RPMI8226 (cell line): Measurements from ENCODE around the gene SNW1.
A peak's percentile ranks its signal among the peaks of the same experiment; 100 is the strongest.
"Not testable (repeated sequence)": the region's sequence is repeated elsewhere in the genome, so short reads cannot be mapped to it uniquely, and the experiment has no call there.

Experiments used
- DNase-seq: peaks from one replicate; pipeline ENCODE4 v3.0.0-alpha.2; 2015

Gene SNW1

DNA sequence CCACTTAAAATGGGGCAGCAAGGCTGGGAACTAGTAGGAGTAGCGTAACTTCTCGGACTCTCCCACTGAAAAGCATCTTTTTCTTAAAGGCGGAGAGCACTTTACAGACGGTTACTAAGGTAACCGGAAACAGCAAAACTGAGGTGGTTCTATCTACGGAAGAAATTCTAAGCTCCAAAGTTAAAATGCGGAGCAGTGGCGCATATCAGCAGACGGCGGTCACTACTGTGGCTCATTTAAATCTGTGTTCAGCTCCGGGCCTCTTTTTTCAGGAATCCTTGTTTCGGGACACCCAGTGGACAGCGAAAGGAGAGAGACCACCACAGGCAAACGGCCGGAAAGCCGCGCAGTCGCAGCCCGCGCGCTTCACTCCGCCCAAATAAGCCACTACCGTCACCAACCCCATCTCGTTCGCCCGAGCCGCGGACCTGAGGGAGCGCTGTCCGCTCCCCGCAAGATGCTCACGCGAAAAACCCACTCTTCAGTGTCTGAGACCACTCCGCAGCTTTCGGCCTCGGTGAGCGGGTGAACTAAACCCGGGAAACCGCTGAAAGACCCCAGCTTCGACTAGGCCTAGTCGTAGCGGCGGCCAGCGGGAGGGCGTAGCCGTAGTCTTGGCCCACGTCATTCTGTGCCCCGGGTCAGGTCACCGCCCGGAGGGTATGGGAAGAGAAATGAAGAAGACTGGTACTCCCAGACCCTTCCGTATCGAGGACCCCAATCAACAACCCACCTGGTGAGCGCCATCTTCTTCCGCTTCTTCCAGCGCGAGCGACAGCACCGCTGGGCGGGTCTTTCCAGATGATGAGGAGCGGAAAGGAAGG, at the start of gene SNW1:
SNW1 (minus strand) TSS at position 776 of the 824 bp plus-strand sequence; CDS start at position 747, 29 bp downstream.
- peak; percentile 92 for DNase-seq

DNA sequence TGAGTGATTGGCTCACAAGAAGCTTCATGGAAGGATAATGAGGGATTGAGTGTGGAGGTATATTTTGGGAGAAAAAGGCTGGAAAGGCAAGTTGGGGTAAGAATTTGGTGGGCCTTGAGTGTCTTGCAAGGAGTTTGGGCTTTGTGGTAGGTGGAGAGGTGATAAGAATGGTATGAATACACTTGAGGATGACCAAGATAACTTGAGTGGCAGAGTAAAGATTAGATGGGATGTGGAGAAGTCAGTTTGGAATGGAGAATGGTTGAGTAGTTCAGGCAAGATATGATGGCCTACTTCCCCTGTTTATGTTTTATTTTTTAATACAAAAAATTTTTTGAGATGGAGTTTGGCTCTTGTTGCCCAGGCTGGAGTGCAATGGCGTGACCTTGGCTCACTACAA, 48.1 kb upstream of the SNW1 start:
- DNase-seq: no peak

DNA sequence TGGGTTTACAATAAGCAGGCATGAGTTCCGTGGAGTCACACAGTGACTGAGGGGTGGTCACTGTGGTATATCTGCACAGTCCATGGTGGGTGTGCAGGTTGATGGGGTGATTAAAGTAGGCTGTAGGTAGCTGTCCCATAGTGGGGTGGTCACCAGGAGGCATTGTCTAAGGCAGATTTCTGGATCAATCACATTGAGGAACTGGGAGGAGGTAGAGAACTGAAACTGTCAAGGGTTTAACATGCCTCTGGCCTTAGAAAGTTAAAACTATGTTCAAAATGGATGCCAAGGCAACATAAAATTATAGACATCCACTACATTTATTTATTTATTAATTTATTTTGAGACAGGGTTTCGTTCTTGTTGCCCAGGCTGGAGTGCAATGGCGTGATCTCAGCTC, 47.3 kb upstream of the SNW1 start:
- DNase-seq: no peak

DNA sequence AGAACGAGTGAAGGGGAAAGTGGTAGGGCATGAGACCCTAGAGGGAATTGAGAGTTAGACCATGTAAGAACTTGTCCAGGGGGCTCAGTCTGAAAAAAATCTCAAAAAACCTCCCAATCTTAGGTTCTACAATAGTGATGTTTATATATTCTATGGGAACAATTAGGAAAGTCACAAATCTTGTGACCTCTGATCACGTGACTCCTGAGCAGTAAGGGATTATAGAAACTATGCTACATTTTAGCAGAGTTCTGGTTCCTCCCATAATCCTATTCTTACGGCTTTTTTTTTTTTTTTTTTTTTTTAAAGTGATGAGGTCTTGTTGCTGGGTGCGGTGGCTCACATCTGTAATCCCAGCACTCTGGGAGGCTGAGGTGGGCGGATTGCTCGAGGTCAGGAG, 44.8 kb upstream of the SNW1 start:
- DNase-seq: no peak

DNA sequence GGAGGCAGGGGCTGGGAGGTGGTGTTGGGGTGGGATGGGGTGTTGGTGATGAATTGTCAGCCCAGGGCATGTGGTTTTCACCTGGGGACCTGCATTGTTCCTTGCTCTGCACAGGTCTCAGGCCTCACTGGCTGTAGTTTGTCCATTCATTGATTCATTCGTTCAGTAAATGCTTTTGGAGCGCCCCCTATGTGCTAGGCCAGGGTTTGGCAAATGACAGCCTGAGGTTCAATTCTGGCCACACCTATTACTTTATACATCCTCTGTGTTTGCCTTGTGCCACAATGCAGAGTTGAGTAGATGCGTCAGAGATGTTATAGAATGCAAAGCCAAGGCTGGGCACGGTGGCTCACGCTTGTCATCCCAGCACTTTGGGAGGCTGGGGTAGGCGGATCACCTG, 43.6 kb upstream of the SNW1 start:
- DNase-seq: peak; percentile 29

DNA sequence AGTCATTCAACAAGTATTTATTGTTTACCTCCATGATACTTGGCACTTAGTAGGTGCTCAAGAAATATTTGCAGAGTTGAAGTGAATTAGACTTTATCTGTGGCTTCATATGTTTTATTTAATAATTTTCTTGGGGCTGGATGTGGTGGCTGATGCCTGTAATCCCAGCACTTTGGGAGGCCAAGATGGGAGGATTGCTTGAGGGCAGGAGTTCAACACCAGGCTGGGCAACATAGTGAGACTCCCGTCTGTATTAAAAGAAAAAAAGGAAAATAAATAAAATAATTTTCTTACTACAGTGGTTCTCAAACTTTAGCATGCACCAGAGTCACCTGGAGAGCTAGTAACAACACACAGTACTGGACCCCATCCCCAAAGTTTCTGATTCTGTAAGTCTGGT, 39.9 kb upstream of the SNW1 start:
- no peak for DNase-seq

DNA sequence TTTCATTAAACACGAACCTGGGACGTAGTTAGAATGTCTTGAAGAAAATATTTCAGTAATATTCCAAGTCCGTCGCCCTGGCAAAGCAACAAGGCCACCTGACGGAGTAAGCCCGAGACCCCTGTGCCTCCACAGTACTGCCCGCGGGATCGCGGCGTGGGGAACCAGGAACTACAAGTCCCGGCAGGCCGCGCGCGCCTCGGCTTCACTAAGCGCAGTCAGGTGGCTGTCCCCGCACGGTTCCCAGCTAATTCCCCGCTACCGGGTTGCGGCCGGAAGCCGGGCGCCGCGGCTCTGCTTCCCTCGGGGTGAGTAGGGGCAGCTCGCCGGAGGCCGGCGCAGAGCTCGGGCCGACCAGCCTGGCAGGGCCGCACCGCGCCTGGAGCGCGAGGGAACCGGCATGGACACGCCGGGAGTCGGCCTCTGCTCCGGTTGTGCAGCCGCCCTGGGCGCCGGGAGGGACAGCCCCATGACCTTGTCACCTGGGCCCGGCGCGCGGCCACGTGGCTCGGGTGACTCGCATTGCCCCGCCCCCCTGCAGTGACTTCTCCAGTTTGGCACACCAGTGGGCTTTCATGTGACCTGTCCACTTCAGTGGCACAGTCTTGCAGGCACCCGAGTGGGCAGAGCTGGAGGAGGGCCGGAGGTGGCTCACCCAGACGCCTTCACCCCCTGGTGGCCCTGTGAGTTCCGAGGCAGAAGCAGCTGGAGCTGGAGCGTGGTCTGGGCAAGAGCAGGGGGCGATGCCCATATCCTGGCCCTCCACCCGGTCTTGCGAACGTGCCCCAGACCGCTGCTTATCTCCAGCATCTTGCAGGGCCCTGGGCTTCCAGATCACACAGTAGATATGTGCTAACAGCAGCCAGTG, 39.1 kb upstream of the SNW1 start, which contains the start of gene ADCK1:
ADCK1 (plus strand) TSS at position 247 of the 868 bp plus-strand sequence. CDS start 18,870 bp downstream, outside the sequence.
- DNase-seq: peak; percentile 83

DNA sequence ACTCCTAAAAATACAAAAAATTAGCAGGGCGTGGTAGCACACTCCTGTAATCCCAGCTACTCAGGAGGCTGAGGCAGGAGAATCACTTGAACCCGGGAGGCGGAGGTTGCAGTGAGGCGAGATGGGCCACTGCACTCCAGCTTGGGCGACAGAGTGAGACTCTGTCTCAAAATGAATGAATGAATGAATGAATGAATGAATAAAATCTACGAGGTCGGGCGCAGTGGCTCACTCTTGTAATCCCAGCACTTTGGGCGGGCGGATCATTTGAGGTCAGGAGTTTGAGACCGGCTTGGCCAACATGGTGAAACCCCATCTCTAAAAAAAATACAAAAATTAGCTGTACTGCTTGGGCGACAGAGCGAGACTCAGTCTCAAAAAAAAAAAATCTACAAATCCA, 38.5 kb upstream of the SNW1 start:
- DNase-seq: not testable (repeated sequence)

DNA sequence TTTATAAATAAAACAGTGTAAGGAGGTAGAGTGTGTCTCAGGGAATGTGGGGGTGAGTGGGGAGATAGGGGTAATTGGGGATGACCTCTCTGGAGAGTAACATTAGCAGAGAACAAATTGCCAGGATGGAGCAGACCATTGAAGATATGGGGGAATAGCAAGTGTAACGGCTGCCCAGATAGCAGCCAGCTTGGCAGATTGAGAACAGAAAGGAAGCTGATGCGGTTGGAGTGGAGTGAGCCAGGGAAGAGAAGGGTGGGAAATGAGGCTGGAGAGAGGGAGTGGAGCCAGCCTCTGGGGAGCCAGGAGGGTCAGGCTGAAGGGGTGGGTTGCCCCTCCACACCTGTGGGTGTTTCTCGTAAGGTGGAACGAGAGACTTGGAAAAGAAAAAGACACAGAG, 33.4 kb upstream of the SNW1 start:
- no peak for DNase-seq

DNA sequence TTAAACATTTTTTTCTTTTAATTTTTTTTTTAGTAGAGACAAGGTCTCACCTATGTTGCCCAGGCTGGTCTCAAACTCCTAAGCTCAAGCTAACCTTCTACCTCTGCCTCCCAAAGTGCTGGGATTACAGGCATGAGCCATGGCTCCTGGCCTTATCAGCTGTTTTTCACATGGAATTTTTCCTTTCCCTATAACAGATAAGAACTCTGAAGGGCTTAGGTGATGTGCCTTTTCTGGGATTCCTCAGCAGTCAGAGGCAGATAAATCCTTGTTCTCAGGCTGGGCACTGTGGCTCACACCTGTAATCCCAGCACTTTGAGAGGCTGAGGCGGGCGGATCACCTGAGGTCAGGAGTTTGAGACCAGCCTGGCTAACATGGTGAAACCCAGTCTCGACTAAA, 32.3 kb upstream of the SNW1 start:
- not testable (repeated sequence) for DNase-seq

DNA sequence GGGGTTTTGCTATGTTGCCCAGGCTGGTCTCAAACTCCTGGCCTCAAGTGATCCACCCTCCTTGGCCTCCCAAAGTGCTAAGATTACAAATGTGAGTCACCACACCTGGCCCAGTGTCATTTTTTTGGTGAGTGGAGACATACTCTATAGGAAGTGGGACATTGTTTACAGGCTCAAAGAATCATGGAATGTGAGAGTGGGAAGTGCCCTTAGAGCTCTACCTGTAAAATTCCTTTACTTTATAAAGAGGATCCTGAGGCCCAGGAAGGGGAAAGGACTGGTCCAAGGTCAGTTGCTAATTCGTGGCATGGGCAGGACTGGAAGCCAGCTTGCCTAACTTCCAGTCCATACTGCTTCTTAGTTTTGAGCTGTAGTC, 30.3 kb upstream of the SNW1 start:
- no peak for DNase-seq

DNA sequence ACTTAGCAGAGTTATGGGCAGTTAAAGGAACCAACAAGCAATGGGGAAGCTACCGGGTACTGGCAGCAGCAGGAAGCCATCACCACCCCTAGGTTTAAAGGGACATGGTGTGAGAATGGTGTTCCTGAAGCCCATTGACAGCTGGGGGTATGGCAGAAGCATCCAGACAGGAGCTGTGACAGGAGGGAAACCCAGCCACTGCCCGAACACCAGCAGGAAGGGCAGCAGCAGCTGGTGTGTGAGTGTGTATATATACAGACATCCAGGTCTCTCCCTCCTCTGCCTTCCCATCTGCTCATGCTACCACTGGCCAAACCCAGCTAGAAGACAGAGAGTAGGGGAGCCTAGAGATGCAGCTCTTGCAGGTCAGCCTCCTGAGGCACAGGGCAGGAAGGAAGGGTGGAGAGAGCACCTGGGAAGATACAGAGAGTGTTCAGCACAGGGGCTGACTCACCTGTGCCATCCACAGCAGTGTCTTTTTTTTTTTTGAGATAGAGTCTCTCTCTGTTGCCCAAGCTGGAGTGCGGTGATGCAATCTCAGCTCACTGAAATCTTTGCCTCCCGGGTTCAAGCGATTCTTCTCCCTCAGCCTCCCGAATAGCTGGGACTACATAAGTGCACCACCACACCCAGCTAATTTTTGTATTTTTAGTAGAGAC, 29.7 kb upstream of the SNW1 start:
- no peak for DNase-seq

DNA sequence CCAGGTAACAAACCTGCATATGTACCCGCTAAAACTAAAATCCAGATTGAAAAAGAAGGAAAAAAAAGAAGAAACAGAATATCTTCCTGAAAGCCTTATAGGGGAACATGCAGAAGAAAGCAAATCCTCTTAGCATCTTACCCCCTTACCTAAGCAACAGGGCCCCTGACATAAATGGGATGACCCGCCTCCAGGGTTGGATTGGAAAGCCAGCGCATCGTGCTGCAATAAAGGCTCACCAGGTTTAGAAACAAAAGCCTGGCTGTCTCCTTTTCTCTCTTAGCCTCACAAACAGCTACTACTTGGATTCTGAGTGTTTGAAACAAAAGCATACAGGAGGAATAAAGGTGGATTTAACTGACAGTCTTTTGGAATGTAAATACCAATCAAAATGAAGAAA, 25.2 kb upstream of the SNW1 start:
- no peak for DNase-seq

DNA sequence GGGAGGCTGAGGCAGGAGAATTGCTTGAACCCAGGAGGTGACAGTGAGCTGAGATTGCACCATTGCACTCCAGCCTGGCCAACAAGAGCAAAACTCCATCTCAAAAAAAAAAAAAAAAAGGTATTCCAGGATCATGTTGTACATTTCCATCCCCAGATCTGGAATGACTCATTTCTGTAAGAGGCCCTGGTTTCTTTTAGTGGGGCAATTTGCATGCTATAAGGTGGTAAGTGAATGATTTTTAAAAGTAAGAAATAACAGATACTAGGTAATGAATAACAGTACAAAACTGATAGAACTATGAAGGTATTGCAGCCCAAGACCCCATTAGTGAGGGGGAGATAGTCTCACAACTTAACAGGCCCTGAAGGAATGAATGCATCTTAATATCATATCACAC, 21.2 kb upstream of the SNW1 start:
- DNase-seq: no peak

DNA sequence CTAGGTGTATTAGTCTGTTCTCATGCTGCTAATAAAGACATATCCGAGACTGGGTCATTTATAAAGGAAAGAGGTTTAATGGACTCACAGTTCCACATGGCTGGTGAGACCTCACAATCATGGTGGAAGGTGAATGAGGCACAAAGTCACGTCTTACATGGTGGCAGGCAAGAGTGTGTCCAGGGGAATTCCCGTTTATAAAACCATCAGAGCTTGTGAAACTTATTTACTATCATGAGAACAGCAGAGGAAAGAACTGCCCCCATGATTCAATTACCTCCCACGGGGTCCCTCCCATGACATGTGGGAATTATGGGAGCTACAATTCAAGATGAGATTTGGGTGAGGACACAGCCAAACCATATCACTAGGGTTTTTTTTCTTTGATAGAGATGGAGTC, 13.0 kb upstream of the SNW1 start:
- not testable (repeated sequence) for DNase-seq

DNA sequence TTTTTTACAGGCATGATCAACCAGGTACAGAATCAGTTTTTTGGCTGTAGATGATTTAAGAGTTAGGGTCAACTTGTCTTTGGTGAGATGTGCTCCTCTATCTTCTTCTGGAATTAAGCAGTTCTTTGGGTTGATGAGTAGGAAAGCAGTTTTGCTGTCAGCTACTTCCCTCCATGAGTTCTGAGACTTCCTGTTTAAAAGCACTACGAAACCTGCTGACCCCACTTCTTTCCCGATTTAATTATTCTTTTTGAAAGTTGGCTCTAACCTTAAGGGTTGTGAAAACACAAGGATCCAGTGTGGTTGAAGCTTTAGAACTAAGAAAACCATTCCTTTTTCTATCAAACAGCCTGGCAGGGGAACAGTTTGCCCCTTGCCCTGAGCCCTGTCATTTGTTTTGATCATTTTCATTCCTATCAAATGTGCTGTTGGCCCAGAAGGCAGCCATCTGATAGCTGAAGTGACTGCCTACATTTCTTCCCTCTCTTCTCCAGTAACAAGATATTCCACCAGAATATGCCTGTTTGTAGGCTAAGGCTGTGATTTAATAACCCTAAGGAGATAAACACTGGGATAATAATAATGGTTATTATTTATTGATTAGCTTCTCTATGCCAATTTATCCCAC, 7.6 kb upstream of the SNW1 start:
- DNase-seq: not testable (repeated sequence)

DNA sequence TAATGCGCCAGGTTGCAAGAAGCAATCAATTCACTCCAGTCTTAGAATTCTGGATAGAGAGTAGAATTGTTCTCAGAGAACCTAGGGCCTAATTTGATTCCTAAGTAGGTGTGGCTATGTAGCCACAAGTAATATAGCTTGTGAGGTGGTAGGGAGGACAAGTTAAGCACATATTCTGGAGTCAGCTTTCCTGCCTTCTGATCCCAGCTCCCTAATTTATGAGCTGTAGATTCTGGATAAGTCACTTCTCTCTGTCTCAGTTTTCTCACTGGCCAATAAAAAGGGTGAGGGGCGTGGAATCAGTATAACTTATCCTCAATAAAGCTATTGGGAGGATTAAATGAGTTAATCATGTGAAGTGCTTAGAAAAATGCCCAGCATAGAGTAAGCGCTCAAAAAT, 3.0 kb upstream of the SNW1 start:
- DNase-seq: no peak

DNA sequence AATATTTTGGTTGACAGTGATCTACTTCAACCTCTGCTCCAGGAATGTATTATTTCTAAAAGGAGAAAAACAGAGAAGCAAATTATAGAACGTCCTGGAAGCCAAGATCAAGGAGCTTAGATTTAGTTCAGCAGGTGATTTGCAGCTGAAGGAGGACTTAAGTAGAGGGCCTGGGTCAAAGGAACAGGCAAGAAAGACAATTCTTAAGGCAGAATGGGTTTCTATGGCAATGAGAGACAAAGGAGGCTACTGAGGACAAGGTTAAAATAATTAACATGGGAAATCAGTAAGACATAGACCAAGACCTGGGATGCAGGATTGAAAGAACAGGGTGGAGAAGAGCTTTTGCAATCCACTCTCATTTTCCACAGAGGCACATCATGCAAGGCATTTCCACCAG, 2.4 kb upstream of the SNW1 start:
- no peak for DNase-seq

DNA sequence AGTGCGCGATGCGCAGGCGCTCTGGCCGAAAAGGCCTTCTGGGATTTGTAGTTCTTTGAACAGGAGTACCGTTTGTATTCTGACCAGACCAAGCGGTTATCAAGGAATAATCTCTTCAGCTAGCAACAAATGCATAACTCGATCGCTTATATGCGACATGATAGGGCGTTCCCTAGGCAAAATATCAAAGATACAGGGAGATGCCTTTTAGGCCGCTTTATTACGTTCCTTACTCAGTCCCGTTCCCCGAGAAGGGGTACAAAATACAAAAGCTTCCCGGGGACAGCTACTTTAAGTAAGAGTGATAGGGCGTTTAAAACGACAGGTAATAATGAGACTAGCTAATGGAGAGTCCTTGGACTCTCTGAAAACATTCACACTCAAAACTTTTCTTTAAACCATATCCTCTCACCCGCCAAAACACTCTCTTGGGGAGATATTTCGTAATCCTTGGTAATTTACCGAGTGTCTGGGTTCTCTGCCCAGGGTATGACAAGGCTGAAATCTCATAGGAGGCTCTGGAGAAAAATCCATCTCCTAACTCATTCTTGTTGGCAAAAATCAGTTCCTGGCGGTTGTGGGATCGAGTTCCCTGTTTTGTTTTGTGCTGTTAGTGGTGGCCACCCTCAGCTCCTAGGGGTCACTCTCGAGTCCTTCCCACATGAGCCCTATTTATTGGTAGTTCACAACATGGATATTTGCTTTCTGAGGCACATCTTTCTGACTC, 412 bp upstream of the SNW1 start:
- peak; percentile 32 for DNase-seq

DNA sequence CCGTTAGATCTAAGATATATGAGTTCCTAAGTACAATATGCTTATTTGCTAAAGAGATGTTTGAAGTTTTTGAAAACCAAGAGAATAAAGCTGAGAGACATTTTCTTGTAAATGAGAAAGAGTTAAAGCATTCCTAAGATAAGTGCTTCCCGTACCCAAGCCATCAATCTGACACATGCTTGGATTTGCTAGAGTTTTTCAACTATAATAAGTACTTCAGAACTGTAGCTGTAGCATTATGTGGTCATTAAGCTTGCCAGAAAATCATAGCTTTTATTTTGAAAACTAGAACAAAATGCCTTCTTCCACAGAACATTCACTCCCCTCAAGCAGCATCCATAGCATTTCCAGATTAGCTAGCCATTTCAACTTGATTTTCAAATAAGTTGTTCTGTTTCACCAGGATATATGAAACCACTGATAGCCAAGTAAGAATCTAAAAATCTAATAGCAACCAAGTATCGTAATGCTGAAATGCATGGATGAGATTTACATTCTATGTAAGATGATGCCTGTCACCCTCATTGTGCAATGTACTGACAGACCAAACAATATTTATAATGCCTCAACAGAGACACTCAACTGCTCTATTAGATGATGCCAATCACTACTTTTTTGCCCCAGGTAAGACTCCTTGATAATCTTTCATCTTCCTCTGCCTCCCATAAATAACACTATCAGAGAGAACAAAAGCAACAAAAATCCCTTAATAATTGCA, 8.0 kb downstream of the SNW1 start:
- DNase-seq: no peak

DNA sequence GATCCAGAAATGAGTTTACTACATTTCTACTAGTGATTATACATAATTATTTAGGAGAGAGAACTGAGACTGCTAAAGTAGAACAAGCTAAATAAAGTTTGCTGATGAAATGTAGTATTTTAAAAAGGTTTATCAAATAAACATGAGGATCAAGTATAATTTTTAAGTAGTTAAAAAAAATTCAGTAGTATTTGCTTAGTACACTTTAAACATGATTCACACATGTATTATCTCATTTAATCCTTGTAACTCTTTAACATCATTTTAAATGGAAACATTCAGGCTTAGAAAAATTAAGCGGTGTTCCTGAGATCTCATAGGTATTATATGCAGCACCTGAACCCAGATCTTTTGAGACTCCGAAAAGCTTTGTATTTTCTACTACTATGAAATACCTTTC, 8.7 kb downstream of the SNW1 start:
- DNase-seq: no peak

DNA sequence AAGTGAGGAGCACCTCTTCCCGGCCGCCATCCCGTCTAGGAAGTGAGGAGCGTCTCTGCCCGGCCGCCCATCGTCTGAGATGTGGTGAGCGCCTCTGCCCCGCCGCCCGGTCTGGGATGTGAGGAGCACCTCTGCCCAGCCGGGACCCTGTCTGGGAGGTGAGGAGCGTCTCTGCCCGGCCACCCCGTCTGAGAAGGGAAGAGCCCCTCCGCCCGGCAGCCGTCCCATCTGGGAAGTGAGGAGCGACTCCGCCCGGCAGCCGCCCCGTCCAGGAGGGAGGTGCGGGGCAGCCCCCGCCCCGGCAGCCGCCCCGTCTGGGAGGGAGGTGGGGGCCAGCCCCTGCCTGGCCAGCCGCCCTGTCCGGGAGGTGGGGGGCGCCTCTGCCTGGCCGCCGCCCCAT, 13.5 kb downstream of the SNW1 start:
- DNase-seq: not testable (repeated sequence)
